ENCODE measurements around the gene SUSD2.
"Not testable (repeated sequence)": the region's sequence is repeated elsewhere in the genome, so short reads cannot be mapped to it uniquely, and the experiment has no call there.

SUSD2 gene

GRCh38 chr22:24181088-24181995 lies at the start of gene SUSD2:
TSS of gene SUSD2 (plus strand) at chr22:24181487. CDS start at chr22:24181520, 33 bp downstream.
- no peak for DNase-seq (ENCODE audit: low spot score)

DNA sequence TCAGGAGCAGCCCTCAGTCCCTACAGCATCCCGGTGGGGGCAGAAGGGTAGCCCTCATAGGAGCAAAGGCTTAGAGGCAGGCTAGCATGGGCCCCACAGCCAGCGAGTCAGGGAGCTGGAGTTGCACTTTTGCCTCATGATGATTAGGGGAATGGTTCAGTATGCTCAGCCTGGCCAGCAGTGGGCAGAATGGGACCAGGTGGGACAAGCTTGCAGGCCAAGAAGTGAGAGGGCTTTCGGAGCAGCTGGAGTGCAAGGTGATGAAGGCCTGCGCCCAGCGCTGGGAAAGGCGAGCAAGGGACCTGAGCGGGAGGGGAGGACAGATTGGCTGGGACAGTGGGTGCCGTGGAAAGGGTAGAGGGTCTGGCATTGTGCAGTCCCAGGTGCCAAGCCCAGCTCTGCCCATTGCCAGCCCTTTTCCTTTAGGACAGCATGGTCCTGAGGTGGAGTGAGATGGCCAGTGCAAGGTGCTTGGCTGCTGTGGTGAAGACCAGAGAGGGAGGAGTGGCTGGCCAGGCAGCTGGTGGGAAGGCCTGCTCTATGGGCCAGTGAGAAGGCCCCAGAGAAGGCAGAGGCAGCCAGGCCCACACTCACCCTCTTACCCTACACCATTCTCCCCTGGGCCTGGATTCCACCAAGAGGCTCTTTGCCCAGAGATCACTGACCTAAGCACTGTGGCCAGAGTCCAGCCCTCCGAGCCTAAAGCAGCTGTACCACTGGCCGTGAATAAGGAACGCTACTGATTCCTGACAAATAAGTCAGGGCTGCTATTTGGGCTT lies 47.9 kb upstream of the SUSD2 start:
- DNase-seq (ENCODE audit: low spot score), result peak; percentile 27

- DNase-seq (ENCODE audit: low spot score), result peak; percentile 57
These were observed 47.0 kb upstream of the SUSD2 start for GRCh38 chr22:24134090-24134846.

DNA sequence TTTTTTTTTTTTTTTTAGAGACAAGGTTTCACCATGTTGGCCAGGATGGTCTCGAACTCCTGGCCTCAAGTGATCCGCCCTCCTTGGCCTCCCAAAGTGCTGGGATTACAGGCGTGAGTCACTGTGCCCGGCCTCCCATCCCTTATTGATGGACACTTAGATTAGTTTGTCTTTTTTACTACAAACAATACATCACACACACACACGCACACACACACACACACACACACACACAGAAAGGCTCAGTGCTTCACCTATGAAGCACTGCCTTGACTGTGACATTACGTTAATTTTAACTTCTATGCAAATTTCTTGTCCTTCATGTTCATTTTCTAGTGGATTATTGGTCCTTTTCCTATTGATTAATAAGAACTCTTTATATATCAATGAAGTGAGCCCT lies 44.8 kb upstream of the SUSD2 start:
- DNase-seq (ENCODE audit: low spot score), result not testable (repeated sequence)

DNA sequence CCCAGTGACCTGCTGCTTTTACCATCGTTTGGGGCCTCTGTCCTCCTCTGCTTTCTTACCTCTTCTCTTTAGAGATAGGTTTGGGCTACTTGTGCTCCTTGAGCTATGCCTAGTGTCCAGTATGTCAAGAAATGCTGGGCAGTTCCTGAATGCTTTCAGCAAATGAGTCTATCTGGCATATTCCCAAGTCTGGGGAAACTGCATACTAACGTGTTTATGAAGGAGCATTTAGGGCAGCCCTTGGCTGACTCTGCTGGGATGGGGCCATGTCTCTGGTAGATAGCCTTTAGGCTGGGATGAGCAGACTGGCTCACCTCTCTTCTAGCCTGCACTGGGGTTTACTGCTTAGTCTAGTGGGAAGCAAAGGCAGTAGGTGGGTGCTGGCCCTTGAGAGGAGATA lies 43.7 kb upstream of the SUSD2 start:
- DNase-seq (ENCODE audit: low spot score), result no peak

DNA sequence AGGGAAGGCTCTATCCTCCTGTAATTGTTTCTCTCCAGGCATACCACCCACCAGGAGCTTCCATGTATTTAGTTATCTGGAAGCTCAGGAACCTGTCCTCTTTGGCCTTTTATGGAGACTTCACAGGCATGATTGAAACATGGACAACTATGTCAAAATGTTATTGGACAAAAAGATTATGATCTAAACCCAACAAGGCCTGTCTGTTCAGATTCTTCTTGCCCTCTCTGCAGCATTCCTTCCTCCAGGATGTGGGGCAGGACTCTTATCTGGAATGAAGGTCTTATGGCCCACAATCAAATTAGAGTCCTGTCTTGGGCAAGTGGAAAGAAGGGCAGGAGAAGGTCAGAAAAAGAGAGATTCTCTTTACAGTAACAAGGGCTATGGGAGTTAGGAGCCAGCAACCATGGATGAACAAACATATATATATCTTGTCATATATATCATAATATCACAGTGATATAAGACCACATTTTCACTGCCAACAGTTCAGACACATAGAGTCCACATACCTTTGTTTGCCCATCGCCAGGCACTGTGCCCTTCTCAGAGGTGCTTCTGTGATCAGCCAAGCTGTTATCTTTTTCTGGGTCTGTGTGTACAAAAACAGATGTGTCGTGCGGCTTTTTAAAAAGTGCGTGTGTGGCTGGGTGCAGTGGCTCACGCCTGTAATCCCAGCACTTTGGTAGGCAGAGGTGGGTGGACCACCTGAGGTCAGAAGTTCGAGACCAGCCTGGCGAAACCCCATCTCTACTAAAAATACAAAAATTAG lies 42.5 kb upstream of the SUSD2 start:
- no peak for DNase-seq (ENCODE audit: low spot score)

- no peak for DNase-seq (ENCODE audit: low spot score)
These were observed 40.9 kb upstream of the SUSD2 start for GRCh38 chr22:24140357-24140756.

DNA sequence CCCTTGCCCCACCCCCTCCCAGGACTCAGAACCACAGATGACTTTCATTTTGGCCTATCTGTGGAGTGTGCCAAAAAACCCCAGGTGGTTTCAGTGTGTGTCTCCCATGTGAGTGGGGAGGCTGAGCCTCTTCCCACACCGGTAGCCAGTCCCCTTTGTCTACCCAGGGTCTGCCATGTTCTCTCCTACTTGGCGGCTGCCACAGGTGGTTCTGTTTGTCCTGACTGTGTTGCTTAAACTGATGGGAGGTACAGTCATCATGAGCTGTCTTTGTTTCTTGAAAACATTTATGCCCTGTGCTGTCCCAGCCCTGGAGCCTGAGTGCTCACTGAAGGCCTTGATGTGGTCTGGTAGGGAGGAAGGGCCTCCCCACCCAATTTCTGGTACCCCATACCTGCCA lies 39.7 kb upstream of the SUSD2 start:
- DNase-seq (ENCODE audit: low spot score), result peak; percentile 52

DNA sequence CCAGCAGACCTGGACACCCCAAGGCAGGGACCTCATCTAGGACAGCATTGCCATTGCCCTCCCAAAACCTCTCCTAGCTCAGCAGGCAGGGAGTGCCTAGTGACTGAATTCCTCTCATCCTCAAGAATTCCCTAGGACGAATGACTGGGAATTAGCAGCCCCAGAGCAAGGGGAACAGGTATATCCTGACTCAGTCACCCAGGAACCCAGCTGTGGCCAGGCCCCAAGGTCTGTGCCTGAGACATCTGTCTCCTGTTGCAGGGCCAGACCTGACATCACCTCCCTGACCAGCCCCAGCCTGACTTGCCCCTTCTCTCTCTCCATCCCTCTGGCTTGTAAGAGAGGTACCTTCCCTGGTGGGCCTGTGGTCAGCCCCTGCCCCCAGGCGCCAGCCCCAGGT lies 39.0 kb upstream of the SUSD2 start:
- DNase-seq (ENCODE audit: low spot score), result no peak

- DNase-seq (ENCODE audit: low spot score), result no peak
These were observed 38.5 kb upstream of the SUSD2 start for GRCh38 chr22:24142831-24143230.

DNA sequence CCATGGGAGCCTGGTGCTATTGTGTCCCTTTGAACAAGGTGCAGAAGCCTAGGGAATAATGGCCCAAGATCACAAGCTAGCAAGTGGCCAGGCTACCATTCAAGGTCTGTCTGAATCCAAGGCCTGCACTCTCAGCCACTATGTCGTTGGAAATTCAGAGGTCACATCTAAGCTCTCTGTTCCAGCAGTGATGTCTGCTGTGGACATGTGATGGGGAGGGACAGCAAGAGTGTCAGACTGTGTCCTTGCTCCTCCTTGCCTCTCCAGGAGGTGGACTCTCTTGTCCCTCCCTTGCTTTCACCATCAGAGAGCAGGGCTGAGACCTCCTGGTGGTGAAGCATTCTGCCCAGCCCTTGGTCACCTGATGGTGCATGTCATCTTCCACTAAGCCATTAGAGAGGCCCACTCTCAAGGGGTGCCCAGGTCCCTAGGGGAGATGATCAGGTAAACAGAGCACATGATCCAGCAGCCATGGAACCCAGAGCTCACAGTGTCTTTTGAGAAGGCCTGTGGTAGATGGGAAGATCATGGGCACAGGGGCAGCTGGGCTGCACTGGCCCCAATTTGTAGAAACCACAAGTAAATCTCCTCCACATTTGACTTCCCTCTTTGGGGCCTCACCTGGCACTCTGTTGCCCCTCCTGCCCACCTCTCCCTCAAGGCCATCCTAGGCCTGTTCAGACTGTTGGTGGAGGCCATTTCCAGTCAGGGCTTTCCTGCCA lies 37.1 kb upstream of the SUSD2 start:
- DNase-seq (ENCODE audit: low spot score), result no peak

- DNase-seq (ENCODE audit: low spot score), result no peak
These were observed 36.6 kb upstream of the SUSD2 start for GRCh38 chr22:24144778-24145085.

DNA sequence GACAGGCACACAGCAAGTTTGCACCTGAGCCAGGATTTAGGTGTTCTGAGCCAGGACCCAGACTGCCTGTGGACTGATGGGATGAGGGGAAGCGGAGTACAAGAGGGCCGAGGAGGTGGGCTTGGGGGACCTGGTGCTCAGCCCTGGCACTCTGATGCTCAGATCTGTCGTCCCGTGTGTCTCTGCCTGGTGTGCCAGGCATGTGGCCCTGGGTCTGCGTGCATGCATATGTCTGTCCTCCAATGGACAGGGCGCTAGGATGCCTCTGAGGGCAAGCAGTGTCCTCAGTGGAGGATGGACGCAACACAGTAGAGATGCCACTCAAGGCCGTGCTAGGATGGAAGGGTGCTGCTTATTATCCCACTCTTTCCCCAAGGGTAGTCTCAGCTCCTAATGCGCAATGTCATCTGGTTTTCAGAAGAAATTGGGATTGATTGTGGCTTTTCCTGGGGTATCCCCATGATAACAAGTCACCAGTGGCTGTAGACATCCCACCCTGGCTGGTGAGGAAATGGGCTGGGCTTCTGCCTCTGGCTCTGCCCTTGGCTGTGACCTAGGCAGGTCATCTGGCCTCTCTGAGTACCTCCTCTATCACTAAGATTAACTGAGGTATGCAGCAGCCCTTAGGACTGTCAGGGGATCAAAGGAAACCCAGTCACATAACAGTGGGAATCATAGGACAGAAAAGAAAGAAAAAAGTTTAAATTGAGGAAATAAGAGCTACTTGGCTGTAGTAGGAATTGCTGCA lies 35.7 kb upstream of the SUSD2 start:
- no peak for DNase-seq (ENCODE audit: low spot score)

- no peak for DNase-seq (ENCODE audit: low spot score)
These were observed 35.1 kb upstream of the SUSD2 start for GRCh38 chr22:24146194-24146616.

- no peak for DNase-seq (ENCODE audit: low spot score)
These were observed 34.4 kb upstream of the SUSD2 start for GRCh38 chr22:24146791-24147353.

DNA sequence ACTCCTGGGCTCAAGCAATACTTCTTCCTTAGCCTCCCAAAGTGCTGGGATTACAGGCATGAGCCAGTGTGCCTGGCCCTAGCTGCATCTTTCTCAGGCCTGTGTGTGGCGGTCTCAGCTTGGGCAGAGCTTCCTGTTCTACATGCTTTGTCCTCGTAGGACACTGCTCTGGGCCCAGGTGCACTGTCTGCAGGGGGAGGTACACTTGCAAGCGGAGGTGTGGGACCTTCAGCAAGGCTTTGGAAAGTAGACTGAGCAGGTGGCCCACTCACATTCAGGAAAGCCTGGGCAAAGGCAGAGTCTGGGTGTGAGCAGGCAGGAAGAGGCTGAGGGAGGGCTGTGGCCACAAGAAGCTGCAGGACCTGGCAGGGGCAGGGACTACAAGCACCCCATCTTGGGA lies 33.6 kb upstream of the SUSD2 start:
- DNase-seq (ENCODE audit: low spot score), result no peak

DNA sequence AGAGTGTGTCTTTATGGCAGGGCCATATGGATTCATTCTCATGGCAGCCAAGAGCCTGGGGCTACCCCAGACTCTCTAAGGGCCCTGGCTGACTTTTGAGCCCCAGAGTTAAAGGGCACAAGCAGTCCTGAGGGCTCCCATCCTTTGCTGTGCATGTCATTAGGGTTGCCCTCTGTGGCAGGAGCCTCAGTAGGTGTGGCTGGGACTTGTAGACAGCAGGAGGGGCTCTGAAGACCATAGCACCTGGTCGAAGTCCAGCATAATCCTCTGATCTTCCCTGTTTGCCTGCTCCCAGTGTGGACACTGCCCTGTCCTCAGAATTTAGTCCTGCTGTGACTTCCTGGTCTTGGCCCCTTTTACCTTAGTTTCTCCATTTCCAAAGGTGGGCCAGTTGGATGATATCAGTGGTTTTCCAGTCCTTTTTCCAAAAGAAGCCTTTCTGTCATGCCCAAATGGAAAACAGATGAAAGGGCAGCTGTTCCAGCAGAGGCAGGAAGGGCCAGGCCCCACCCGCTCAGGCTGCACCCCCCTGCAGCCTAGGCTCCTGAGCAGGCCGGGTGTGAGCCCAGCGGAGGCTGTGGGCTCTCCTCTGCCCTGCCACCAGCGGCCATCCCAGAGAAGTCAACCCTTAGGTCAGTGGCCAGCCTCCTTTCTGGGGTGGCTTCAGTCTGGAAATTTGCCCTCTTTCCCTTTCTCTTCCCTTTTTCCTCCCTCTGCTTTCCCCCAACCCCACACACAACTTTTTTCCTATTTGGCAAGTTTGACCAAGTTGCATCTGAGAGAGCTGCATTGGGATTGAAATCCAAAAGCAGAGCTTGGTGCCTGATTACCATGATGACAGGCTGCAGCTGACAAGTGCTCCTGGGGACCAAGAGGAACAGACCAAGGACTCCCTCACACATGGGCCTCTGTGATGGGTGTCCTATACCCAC lies 32.8 kb upstream of the SUSD2 start:
- DNase-seq (ENCODE audit: low spot score), result no peak

- no peak for DNase-seq (ENCODE audit: low spot score)
These were observed 32.1 kb upstream of the SUSD2 start for GRCh38 chr22:24149198-24149590.

GRCh38 chr22:24153353-24153752 lies 27.9 kb upstream of the SUSD2 start:
- peak; percentile 52 for DNase-seq (ENCODE audit: low spot score)
